Activated CD8-positive, alpha-beta memory T cell treated with anti-CD3 and anti-CD28 coated beads, Interleukin-2, amount 10 ng/mL, durations not matched to agents 7 days and 5 days (primary cell): ENCODE data around the gene MRPL51. TPM values are rescaled to one million over a fixed set of nuclear protein-coding genes. Genes with fewer than 3 reads are reported as not detected.
A peak's percentile ranks its signal among the peaks of the same experiment; 100 is the strongest.

Source experiments
- ATAC-seq: fragments of 150-1000 bp; cut with Tn5 transposase; one replicate; pipeline ENCODE4 v1.10.0; 2021; ENCODE audit warnings: moderate library complexity
- CTCF ChIA-PET: fragments of 350-600 bp; sonication (Branson Sonifier 250); formaldehyde crosslinking; loops from one replicate; lab custom pipeline; 2021; ENCODE audit warnings: antibody characterized with exemption; lab: Charles Lee
- DNase-seq: peaks from one replicate; pipeline ENCODE4 v3.0.0-alpha.2; 2020
- H3K27ac Mint-ChIP-seq: one replicate; pipeline ENCODE4 v1.8.0; 2021; ENCODE audit warnings: mild to moderate bottlenecking, mixed read lengths
- H3K27me3 Mint-ChIP-seq: one replicate; pipeline ENCODE4 v1.8.0; 2021; ENCODE audit warnings: mixed read lengths
- H3K36me3 Mint-ChIP-seq: one replicate; pipeline ENCODE4 v1.8.0; 2021; ENCODE audit warnings: mild to moderate bottlenecking, mixed read lengths
- H3K4me1 Mint-ChIP-seq: one replicate; pipeline ENCODE4 v1.8.0; 2021; ENCODE audit warnings: mixed read lengths
- H3K4me3 Mint-ChIP-seq: one replicate; pipeline ENCODE4 v1.8.0; 2021; ENCODE audit warnings: mild to moderate bottlenecking, moderate library complexity, mixed read lengths
- H3K9me3 Mint-ChIP-seq: one replicate; pipeline ENCODE4 v1.8.0; 2022; ENCODE audit warnings: low read depth, mixed read lengths
- total RNA-seq, 2 experiments: library from RNA; stranded (reverse); gene quantifications; one replicate each; pipeline ENCODE4 v1.2.3, GENCODE V29; 2021

The MRPL51 gene
- total RNA-seq, 2 experiments from 2014 or later = 191 to 271 TPM

DNA sequence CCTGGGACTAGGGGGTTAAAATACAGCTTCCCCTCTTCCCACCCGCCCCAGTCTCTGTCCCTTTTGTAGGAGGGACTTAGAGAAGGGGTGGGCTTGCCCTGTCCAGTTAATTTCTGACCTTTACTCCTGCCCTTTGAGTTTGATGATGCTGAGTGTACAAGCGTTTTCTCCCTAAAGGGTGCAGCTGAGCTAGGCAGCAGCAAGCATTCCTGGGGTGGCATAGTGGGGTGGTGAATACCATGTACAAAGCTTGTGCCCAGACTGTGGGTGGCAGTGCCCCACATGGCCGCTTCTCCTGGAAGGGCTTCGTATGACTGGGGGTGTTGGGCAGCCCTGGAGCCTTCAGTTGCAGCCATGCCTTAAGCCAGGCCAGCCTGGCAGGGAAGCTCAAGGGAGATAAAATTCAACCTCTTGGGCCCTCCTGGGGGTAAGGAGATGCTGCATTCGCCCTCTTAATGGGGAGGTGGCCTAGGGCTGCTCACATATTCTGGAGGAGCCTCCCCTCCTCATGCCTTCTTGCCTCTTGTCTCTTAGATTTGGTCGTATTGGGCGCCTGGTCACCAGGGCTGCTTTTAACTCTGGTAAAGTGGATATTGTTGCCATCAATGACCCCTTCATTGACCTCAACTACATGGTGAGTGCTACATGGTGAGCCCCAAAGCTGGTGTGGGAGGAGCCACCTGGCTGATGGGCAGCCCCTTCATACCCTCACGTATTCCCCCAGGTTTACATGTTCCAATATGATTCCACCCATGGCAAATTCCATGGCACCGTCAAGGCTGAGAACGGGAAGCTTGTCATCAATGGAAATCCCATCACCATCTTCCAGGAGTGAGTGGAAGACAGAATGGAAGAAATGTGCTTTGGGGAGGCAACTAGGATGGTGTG, 43.1 kb upstream of the MRPL51 start:
- ATAC-seq = no peak
- Mint-ChIP-seq H3K27me3 (no peaks in the 10 kb centered on the region), H3K9me3 (no peaks in the 10 kb centered on the region), H3K4me1 (peaks cover 63% of the 10 kb centered on the region), H3K36me3 (peaks cover 60% of the 10 kb centered on the region), H3K4me3 (peak overlapping the region; percentile 92), H3K27ac (peak overlapping the region; percentile 99)
- DNase-seq = no peak
- CTCF ChIA-PET = interaction anchor here (0.6 to 9.6 kb wide), 13 partner anchors 15 to 336 kb away, joined by 3 to 140 read pairs (median 3); partner anchors contain the start of genes IFFO1, MRPL51, NOP2 and TAPBPL

DNA sequence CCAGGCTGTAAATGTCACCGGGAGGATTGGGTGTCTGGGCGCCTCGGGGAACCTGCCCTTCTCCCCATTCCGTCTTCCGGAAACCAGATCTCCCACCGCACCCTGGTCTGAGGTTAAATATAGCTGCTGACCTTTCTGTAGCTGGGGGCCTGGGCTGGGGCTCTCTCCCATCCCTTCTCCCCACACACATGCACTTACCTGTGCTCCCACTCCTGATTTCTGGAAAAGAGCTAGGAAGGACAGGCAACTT, 42.6 kb upstream of the MRPL51 start:
- ATAC-seq (no peak), DNase-seq (no peak)
- CTCF ChIA-PET = interaction anchor here (0.6 to 9.6 kb wide), 15 partner anchors 9 to 337 kb away, joined by 3 to 140 read pairs (median 3); partner anchors contain the start of genes CD27, IFFO1, MRPL51 and NOP2
- H3K4me1 Mint-ChIP-seq = peaks cover 63% of the 10 kb centered on the region
- H3K4me3 Mint-ChIP-seq = peak overlapping the region; percentile 92
- H3K36me3 Mint-ChIP-seq = peaks cover 66% of the 10 kb centered on the region
- H3K27ac Mint-ChIP-seq = peak overlapping the region; percentile 99
- no peaks in the 10 kb centered on the region for H3K27me3 Mint-ChIP-seq
- H3K9me3 Mint-ChIP-seq = no peaks in the 10 kb centered on the region

- H3K9me3 Mint-ChIP-seq = no peaks in the 10 kb centered on the region
- DNase-seq (peak; percentile 90), ATAC-seq (peak; percentile 12)
- H3K4me3 Mint-ChIP-seq = peak overlapping the region; percentile 92
- CTCF ChIA-PET = interaction anchor here (0.9 to 9.6 kb wide), 15 partner anchors 8 to 337 kb away, joined by 3 to 140 read pairs (median 4); partner anchors contain the start of genes CD27, IFFO1 and NOP2
- H3K4me1 Mint-ChIP-seq = peaks cover 63% of the 10 kb centered on the region
- peaks cover 71% of the 10 kb centered on the region for H3K36me3 Mint-ChIP-seq
- H3K27me3 Mint-ChIP-seq = no peaks in the 10 kb centered on the region
- peak overlapping the region; percentile 99 for H3K27ac Mint-ChIP-seq
Observed at GRCh38 chr12:6534945-6535696, 42.1 kb upstream of the MRPL51 start.

DNA sequence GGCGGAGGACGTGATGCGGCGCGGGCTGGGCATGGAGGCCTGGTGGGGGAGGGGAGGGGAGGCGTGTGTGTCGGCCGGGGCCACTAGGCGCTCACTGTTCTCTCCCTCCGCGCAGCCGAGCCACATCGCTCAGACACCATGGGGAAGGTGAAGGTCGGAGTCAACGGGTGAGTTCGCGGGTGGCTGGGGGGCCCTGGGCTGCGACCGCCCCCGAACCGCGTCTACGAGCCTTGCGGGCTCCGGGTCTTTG, 41.6 kb upstream of the MRPL51 start:
- CTCF ChIA-PET = interaction anchor here (0.9 to 9.6 kb wide), 12 partner anchors 8 to 199 kb away, joined by 3 to 140 read pairs (median 4); partner anchors contain the start of genes CD27, IFFO1 and NOP2
- Mint-ChIP-seq H3K4me1 (peaks cover 59% of the 10 kb centered on the region), H3K27me3 (no peaks in the 10 kb centered on the region), H3K27ac (peak overlapping the region; percentile 99), H3K36me3 (peaks cover 76% of the 10 kb centered on the region), H3K4me3 (peak overlapping the region; percentile 92), H3K9me3 (no peaks in the 10 kb centered on the region)
- no peak for DNase-seq
- no peak for ATAC-seq

- no peaks in the 10 kb centered on the region for H3K9me3 Mint-ChIP-seq
- CTCF ChIA-PET = interaction anchor here (0.9 to 9.6 kb wide), 11 partner anchors 17 to 198 kb away, joined by 3 to 140 read pairs (median 5); partner anchors contain the start of genes CD27, IFFO1 and NOP2
- ATAC-seq = peak; percentile 53
- H3K27me3 Mint-ChIP-seq = no peaks in the 10 kb centered on the region
- H3K4me1 Mint-ChIP-seq = peaks cover 54% of the 10 kb centered on the region
- DNase-seq = peak; percentile 94
- peaks cover 81% of the 10 kb centered on the region for H3K36me3 Mint-ChIP-seq
- peak within 1 kb of the TSS; percentile 99 for H3K27ac Mint-ChIP-seq
- peak within 1 kb of the TSS; percentile 92 for H3K4me3 Mint-ChIP-seq
Observed at GRCh38 chr12:6533923-6534694, 41.0 kb upstream of the MRPL51 start, which contains the start of gene GAPDH. TSS of gene GAPDH (plus strand) at chr12:6534517. CDS start at chr12:6534833, 316 bp downstream.

DNA sequence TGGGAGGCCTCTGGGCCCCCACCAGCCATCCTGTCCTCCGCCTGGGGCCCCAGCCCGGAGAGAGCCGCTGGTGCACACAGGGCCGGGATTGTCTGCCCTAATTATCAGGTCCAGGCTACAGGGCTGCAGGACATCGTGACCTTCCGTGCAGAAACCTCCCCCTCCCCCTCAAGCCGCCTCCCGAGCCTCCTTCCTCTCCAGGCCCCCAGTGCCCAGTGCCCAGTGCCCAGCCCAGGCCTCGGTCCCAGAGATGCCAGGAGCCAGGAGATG, 40.5 kb upstream of the MRPL51 start:
- H3K27me3 Mint-ChIP-seq = no peaks in the 10 kb centered on the region
- peak overlapping the region; percentile 99 for H3K27ac Mint-ChIP-seq
- CTCF ChIA-PET = interaction anchor here (0.6 to 9.6 kb wide), 9 partner anchors 17 to 198 kb away, joined by 4 to 140 read pairs (median 6); partner anchors contain the start of genes IFFO1 and NOP2
- H3K36me3 Mint-ChIP-seq = peaks cover 85% of the 10 kb centered on the region
- no peaks in the 10 kb centered on the region for H3K9me3 Mint-ChIP-seq
- H3K4me3 Mint-ChIP-seq = peak overlapping the region; percentile 92
- peak; percentile 1 for ATAC-seq
- no peak for DNase-seq
- peaks cover 49% of the 10 kb centered on the region for H3K4me1 Mint-ChIP-seq

GRCh38 chr12:6532927-6533652, 40.0 kb upstream of the MRPL51 start:
- peak; percentile 3 for ATAC-seq
- Mint-ChIP-seq H3K27ac (peak overlapping the region; percentile 99), H3K4me1 (peaks cover 45% of the 10 kb centered on the region), H3K4me3 (peak overlapping the region; percentile 92), H3K9me3 (no peaks in the 10 kb centered on the region), H3K36me3 (peaks cover 84% of the 10 kb centered on the region), H3K27me3 (no peaks in the 10 kb centered on the region)
- CTCF ChIA-PET = interaction anchor here (0.6 to 1.8 kb wide), 17 partner anchors 21 to 322 kb away, joined by 3 to 11 read pairs (median 4); partner anchors contain the start of genes MRPL51, NOP2, PTMS and VAMP1
- peak; percentile 67 for DNase-seq

DNA sequence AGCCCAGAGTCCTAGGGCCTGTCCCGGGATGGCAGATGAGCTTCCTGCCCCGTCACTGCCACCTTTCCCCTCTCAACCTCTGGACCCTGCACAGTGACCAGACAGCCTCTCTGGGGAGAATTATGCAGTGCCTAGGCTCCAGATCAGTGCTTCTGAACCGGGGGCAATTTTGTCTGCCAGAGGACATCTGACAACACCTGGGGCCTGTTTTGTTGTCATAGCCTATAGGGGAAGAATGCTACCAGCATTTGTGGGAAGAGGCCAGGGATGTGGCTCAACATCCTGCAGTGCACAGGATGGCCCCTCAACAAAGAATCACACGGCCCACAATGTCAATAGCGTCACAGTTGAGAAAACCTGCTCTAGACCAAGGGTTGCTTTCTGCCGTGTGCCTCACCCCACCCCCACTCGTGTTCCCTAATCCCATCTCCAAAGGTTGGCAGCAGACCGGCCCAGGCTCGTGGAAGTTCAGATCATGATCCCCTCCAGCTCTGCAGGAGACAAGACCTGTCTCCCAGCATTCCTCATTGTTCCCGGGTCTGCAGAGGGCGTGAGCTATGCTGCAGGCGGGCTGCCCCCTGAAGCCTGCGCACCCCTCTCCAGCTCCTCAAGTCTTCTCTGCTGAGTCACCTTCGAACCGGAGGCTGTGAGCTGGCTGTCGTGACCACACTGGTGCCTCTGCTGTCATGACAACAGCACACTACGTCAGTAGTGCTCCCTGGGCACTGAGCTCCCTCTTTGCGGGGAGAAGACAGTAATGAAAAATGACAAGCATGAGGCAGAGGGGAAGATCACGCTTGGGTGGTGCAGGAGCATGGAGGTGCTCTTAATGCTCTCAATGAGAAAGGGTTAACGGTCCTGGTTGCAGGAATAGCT, 39.2 kb upstream of the MRPL51 start:
- ATAC-seq (peak; percentile 62), DNase-seq (peak; percentile 97)
- H3K27me3 Mint-ChIP-seq = no peaks in the 10 kb centered on the region
- peaks cover 79% of the 10 kb centered on the region for H3K36me3 Mint-ChIP-seq
- H3K27ac Mint-ChIP-seq = peak overlapping the region; percentile 99
- CTCF ChIA-PET = interaction anchor here (0.6 to 1.8 kb wide), 20 partner anchors 21 to 322 kb away, joined by 3 to 11 read pairs (median 4); partner anchors contain the start of genes MRPL51, NOP2, PTMS and VAMP1
- peak overlapping the region; percentile 92 for H3K4me3 Mint-ChIP-seq
- peaks cover 38% of the 10 kb centered on the region for H3K4me1 Mint-ChIP-seq
- H3K9me3 Mint-ChIP-seq = no peaks in the 10 kb centered on the region

- ATAC-seq = no peak
- Mint-ChIP-seq H3K27ac (peak overlapping the region; percentile 58), H3K9me3 (no peaks in the 10 kb centered on the region), H3K4me1 (peaks cover 27% of the 10 kb centered on the region), H3K4me3 (no peak overlapping the region), H3K36me3 (peaks cover 76% of the 10 kb centered on the region), H3K27me3 (no peaks in the 10 kb centered on the region)
- CTCF ChIA-PET = interaction anchor here (0.8 to 1.5 kb wide), 3 partner anchors 28 to 65 kb away, joined by 3 to 7 read pairs (median 3); no protein-coding TSS in a partner anchor
- DNase-seq = no peak
Observed at GRCh38 chr12:6530576-6531260, 37.7 kb upstream of the MRPL51 start.

GRCh38 chr12:6529291-6529737, 36.3 kb upstream of the MRPL51 start:
- Mint-ChIP-seq H3K4me1 (peaks cover 27% of the 10 kb centered on the region), H3K9me3 (no peaks in the 10 kb centered on the region), H3K27me3 (no peaks in the 10 kb centered on the region), H3K4me3 (no peak overlapping the region), H3K27ac (peak overlapping the region; percentile 58), H3K36me3 (peaks cover 74% of the 10 kb centered on the region)
- CTCF ChIA-PET = interaction anchor here (1.0 kb wide), 1 partner anchor 8 kb away, joined by 4 read pairs; no protein-coding TSS in a partner anchor
- ATAC-seq = no peak
- no peak for DNase-seq
